Measurements from ENCODE around the gene RANBP3.
"Not testable (repeated sequence)": the region's sequence is repeated elsewhere in the genome, so short reads cannot be mapped to it uniquely, and the experiment has no call there.

RANBP3 gene

GRCh38 chr19:5874496-5874895 is 103.4 kb downstream of the RANBP3 start:
- not testable (repeated sequence) for DNase-seq

- DNase-seq = no peak
Observed at GRCh38 chr19:5873617-5874199, 104.2 kb downstream of the RANBP3 start.

GRCh38 chr19:5870986-5871394 is 107.0 kb downstream of the RANBP3 start:
- no peak for DNase-seq

DNA sequence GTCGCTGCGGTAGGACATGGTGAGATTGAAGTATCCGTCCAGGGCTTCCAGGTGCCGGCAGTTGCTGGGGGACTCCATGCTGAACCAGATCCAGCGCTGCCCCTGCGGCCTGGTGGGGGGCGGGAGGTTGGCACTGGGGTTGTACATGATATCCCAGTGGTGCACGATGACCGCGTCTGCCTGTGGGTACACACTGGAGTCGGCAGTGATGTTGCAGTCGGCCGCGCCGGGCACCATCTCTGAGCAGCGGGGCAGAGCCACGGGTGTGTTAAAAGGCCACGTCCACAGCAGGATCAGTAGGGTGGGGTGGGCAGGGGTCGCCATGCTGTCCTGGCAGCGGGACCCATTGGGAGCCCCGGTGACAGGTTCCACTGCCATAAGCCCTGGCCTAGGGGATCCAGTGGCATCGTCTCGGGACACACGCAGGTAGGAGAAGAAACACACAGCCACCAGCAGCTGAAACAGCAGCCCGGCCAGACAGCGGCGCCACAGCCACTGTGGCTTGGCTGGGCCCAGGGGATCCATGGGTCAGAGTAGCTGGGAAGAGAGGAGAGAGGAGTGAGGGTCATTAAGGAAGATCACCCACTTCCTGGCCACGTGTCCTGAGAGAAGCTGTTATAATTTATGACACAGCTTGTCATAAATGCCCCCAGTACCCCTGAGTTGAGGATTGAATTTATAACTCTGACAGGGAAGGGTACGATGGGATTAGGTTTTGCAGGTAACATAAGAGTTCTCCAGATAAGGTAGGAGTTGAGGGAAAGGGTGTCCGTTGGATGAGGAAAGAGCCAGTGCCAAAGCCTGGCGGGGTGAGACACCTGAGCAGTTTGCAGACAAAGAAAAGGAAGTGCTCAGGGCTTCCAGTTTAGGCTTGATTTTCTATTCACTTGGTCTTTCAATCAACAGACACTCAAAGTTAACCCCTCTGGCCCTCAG is 110.5 kb downstream of the RANBP3 start:
- DNase-seq = no peak

Data from NCI-H2107 (cell line).